Measurements from ENCODE around the gene SHB.

Gene SHB

DNA sequence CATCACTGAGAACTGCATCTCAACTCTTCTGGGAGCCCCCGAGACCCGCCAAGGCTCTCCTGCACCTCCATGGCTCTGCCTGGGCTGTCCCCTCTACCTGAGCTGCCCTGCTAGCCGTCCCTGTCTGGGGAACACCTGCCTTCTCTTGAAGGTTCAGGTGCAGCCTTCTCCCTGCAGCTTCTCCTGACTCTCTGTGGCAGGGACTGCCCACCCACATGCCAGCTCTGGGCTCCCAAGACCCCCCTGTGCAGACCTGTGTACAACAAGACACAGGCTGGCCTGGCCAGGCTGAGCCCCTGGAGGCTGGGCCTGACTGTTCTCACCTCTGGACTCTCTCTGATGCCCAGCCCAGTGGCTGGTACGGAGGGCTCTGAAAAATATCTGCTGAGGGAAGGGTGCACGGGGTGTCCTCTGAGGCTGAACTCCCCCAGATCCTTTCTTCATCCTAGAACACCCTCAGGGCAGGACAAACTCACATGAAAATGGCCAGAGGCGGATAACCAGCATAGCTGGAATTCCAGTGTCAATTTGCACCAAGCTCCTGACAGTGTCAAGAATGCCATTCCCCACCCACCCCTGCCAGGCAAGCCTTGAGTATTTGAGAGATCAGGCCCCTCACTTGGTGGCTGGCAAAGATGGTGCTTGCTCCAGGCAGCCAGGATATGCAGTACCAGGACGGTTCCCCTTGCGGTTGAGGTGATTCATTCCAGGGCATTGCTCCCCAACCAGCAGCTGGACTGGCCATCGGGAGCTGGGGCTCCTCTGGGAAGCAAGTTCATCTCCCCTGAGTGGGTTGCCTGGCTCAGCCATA, 124.2 kb downstream of the SHB start:
- DNase-seq, result no peak

DNA sequence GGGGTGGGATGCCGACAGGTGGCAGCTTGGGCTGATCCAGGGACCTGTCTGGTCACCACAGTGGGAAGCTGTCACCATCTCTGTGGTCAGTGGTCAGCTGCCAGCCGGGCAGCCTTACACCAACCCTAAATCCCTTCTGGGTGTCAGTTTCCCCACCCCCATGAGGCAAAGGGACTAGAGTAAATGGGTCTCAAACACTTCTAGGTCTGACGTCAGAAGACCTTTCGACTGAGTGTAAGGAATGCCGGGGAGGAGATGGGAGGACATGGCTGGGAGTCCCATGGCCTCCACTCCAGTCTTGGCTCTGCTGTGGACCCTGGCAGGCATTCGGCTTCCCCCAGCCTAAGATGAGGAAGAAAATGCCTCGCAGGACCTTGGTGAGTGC, 124.8 kb downstream of the SHB start:
- no peak for DNase-seq

DNA sequence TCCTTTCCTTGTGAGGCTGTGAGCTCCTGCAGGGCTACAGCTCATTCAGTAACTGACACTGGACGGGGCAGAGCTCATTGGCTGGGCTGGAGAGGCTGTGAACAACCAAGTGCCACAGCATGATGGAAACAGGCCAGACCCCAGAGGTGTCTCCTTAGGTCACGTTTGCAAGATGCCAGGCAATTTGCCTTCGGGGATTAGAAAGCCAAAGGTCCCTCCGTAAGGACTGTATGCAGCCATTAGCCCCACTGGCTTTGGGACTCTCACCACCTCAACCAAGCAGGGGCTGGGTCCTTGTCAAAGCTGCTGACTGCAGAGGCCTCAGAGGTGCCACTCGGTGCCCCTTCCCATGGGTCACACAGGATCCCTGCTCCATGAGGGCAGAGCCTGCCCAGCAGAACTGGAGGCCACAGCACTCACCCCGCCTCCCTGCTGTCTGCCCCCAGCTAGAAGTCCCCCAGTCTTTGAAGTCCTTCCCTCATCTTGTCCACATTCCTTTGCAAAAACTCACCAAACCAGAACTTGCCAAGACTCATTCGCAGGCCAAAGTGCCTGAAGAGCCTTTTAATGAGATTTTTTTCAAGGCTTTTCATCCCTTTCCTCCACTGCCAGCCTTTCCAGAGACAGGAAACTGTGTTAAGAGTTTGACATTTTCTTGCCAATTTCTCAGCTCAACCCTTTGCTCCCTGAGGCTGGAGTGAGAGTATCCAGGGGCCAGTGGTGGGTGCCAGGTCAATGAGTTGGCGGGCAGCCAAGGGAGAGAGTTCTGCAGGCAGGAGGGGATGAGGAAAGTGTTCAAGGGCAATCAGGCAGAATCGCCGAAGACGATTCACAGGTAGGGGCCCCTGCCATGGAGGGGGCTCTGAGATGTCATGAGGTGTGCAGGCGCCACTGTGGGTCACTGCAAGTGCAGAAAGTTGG, 125.4 kb downstream of the SHB start:
- no peak for DNase-seq

DNA sequence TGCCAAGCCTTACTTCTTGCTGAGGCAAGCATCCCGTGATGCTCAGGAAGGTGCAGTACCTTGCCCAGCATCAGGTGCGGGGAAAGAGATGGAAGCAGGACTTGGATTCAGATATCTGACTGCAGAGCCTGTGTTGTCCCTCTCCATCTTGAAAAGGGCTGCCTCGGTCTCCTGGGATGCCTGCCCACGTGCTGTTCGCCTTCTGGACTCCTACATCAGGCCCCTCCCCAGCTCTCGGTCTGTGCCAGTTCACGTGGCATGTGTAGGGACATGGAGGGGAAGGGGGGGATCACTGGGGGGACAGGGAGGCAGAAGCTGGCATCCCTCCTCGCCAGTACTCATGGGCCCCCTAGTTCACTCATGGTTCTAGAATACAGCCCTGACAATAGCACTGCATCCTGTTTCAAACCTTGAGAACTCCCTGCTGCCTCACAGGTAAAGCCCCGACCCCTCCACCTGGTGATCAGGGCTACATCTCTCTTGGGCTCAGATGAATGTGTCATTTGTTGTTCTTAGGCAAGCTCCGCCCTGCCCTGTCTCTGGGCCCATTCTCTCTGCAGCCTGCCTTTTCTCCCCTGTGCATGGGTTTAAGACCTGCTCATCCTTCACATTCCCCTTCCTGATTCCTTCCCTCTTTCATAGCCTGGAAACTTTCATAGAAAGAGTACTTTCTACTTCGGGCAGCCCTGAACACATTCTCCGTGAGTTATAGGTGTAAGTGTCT, 126.2 kb downstream of the SHB start:
- no peak for DNase-seq

DNA sequence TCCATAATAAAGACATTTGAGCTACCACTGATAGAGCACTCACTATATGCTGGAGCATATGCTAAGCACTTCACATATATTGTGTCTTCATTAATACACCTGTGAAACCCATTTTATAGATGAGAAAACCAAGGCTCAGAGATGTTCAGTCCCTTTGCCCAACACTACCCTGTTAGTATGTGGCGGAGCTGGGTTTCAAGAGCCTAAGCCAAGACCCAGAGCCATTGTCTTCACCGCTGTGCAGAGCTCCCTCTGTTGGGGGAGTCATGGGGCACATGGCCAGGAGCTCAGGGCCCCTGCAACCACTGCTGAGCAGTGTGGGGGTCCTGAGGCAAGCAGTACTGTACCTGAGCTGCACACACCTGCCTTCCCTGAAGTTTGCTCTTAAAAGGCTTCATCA, 127.8 kb downstream of the SHB start:
- DNase-seq, result no peak

DNA sequence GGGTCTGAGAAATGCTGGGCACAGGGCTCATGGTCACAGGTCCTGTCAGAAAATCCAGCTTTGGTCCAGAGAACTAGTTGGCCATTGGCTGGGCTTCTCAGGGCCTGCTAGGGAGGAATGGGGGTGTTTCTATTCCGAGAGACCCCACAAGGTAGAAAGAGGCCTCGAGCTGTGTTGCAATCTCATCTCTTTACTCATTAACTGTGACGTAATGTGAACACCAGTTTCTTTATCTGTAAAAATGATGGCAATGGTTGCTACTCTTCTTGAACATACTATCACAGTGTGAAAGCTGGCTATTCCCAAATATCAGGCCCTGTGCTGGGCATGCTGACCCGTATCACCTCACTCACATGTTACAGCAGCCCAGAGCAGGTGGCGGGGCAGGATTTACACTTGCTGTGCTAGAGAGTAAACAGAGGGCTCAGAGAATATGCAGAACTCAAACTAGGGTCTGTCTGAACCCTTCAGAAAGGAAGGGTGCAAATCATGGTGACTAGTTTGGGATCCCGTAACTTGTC, 129.4 kb downstream of the SHB start:
- DNase-seq, result no peak

DNA sequence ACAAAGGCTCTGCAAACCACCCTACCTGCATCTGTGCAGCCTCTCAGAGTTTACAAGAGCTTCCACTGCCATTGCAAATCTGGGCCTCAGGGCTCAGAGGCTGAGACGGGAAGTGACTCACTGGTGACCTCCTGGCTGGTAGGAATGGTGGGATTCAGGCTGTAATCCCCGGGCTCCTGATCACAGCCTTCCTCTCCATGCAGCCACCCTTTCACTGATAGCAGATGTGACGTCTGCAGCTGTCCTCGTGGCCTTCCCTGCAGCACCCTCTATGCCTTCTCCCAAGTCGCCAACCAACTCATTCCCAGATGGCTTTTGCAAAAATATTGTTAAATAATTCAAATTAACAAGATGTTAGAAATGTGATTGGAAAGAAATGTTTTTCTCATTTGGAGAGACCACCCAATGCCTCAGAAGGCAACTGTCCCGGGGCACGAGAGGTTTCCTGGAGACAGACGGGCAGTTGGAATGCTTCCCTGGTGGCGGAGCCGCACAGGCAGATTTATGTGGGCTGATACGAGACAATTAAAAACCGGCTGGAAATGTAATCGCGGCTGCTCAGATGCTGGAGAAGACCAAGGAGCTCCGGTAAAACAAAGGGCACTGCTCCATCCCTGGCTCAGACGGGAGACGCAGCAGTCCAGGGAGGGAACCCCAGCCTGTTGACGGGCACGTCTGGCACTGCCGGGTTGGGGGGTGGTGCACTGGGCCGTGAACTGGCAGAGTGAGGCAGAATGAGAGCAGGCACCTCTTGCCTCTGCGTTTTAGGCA, 130.7 kb downstream of the SHB start:
- no peak for DNase-seq

DNA sequence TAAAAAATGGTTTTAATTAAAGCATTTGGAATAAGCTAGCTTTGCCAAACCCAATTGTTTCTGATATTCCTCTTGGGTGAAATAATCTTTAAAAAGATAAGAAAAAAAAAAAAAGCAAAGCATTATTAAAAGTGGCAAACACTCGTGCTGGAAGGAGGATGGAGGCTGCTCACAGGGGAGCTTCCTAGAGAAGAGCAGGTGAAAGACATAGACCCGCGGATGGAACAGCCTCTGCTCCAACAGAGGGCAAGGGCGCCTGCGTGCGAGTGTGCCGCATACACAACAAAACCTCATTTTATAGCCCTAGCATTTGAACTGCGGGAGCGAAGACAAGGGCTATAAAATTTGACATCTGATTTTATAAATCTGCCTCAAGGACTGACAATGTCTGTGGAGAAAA, 131.7 kb downstream of the SHB start:
- no peak for DNase-seq

DNA sequence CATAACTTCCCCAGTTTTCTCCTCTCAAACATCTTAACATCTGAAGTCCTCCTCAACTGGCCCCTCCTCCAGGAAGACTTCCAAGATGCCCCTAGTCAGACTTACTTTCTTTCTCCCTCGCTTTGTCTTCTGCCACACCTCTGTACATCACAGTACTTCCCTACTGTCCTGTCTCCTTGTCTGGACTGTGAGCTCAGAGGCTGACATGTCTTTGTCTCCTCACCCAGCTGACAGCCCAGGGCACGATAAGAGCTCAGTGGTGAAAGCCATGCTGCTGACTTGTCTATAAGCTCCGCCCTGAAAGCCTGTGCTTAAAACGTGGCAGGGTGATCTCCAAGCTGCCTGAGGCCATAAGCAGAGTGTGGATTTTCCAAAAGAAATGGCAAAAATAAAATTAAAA, 132.1 kb downstream of the SHB start:
- DNase-seq, result no peak

DNA sequence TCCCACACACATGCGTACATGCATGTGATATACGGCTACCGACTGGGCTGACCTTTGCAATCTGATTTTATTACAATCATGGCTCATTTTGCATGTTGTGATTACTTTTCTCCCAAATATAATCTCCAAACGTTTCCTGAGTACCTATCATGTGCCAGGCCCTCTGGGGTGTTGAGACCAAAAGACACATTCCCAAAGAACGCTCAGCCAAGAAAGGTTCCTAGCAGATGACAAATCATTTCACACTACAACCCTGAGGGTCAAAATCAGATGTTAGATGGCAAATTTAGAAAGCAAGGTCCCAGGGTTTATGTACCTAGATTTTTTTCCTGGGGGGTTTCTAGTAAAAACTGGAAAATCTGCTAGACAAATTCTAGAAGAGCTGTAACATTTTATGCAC, 132.7 kb downstream of the SHB start:
- DNase-seq, result no peak

DNA sequence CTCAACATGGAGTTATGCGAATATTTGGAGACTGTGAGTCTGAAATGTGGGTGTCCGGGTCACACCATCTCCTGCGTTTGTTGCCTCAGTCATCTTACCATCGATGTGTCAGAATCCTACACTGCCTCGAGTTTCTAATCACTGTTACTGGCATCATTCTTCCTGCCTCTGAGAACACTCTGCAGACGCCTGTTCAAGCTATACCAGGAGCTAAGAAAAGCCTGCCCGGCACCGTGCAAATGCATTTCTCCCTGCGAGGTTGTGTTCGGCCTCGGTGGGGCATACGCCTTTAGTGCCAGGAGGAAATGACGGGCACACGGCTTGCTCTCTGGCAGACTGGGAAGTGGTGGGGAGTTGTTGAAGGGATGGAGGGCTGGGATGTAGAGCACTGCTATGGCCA, 133.9 kb downstream of the SHB start:
- no peak for DNase-seq

DNA sequence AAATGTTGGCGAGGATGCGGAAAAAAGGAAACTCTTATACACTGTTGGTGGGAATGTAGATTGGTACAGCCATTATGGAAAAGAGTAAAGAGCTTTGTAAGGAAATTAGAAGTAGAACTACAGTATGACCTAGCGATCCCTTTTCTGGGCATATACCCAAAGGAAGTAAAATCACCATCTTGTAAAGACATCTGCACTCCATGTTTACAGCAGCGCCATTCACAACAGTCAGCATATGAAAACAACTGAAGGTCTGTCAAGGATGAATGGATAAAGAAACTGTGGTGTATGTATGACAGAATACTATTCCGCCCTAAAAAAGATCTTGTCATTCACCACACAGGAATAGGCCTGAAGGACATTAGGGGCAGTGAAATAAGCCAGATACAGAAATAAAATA, 137.4 kb downstream of the SHB start:
- DNase-seq, result no peak

DNA sequence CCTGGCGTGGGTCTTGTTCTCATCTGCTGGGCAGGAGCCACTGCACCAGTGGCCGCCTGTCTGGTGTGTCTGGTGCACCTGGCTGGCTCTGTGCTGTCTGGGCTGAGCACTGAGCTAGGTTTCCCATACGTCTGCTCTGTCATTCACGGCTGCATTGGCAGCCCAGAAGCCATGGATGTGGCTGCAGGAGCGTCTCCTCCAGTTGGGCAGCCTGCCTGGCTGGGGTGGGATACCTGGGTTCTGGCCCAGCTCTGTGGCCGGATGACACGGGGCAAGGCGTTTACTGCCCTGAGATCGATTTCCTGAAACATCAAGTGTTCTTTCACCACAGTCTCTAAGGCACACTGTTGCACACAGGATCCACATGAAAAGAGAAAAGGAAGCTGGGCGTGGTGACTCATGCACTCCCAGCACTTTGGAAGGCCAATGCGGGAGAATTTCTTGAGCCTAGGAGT, 139.6 kb downstream of the SHB start:
- no peak for DNase-seq

DNA sequence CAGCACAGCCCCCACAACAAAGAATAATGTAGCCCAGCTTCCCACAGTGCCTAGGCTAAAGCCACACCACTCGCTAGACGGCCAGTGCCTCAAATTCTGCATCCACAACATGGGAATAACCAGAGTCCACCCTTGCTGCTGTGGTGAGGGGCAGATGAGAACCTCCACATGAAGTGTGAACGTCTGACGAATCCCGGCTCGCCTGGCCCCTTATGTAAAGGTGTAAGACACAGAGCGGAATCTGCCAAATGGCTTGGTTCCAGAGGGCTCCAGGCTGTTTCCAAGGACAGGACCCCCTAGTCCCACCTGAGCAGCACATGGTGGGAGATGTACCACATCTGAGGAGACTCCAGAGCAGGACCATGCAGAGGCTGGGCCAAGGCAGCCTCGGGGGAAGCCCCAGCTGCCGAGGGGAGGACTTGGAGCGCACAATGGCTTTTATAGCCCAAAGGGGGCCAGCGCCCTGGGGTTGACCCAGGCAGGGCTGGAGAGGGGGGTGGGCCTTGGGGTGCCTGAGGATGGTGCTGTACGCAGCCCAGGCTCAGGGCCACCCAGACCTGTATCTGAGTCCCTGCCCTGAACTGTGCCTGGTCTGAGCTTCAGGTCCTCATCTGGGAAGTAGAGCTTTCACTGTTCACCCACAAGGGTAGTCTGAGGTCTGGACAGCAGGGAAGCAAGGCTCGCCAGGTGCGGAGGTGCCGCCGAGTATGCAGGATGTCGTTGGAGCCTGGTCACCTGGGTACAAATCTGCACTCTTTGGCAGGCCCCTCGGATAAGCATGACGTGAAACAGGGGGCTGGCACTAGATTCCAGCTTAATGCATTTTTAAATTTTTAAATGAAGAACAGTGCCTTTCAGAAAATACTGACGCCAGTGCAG, 140.2 kb downstream of the SHB start:
- DNase-seq, result no peak

DNA sequence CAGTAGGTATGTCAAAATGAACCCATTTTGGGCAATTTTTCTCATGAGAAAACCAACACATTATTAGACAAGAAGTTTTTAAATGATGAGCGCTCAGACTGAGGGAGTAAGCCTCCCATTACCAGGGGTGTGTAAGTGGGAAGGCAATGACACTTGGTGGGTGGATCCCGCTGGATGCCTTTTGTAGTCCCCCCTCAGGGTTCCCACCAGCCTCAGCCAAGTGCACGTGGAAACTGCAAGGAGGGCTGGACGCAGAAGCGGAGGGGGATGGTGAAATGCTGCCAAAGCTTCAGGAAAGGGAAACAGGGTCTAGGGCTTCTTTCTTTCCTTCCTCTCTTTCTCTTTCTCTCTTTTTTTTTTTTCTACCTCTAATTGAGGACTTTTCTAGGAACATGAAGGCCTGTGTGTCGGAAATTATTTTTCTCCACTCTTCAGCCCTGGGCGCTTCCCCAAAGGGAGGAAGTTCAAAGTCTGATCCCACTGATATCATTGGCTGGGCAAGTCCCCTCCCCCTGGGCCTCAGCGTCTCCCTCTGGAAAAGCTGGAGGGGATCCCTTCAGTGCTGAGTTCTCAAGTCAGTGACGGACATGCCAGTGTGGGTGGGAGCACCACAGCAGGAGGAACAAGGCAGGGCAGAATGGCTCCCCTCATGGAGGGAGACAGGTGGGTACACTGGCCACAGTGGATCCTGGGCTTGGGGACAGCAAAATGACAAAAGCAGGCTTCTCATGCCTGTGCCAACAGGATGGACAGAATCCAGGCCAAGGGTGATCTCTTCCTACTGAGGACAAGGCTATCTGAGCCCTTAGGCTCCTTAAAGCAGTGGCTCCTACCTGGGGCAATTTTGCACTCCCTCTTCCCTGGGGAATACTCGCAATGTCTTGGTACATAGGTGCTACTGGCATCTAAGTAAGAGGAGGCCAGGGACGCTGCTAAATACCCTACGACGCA, 141.2 kb downstream of the SHB start:
- DNase-seq, result no peak

DNA sequence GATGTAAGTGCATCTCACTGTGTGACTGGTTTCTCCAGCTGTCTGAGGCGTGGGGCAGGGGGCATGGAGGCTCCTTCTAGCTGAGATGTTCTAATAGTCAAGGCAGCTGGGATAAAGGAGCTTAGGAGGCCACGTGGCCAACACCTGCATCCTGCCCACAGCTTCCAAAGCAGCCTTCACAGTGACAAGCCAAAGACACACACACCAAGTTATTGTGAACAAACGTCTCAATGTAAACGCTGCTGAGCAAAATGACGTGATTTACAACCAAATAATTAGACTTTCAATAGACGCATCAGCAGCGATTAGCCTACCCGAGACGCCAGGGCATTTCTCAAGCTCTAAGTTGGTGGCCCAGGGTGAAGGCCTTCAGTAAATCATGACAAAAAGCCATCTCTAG, 141.9 kb downstream of the SHB start:
- DNase-seq, result peak in 1 of 2 experiments; percentile 23

DNA sequence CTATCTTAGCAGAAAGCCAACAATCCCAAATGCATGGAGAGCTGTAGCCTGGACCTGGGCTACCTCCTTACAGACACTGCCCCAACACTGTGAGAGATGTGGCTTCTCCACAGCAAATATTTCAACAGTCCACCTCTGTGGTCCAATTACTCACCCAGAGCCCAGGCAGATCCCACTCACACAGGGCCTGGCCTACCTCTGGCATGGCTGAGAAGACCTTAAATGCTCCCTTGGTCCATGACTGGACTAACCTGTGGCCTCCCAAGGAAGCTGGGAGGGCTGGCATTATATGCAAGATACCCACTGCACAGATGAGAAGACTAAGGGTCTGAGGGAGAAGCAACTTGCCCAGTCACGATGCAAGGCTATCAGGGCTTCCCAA, 142.3 kb downstream of the SHB start:
- no peak for DNase-seq

DNA sequence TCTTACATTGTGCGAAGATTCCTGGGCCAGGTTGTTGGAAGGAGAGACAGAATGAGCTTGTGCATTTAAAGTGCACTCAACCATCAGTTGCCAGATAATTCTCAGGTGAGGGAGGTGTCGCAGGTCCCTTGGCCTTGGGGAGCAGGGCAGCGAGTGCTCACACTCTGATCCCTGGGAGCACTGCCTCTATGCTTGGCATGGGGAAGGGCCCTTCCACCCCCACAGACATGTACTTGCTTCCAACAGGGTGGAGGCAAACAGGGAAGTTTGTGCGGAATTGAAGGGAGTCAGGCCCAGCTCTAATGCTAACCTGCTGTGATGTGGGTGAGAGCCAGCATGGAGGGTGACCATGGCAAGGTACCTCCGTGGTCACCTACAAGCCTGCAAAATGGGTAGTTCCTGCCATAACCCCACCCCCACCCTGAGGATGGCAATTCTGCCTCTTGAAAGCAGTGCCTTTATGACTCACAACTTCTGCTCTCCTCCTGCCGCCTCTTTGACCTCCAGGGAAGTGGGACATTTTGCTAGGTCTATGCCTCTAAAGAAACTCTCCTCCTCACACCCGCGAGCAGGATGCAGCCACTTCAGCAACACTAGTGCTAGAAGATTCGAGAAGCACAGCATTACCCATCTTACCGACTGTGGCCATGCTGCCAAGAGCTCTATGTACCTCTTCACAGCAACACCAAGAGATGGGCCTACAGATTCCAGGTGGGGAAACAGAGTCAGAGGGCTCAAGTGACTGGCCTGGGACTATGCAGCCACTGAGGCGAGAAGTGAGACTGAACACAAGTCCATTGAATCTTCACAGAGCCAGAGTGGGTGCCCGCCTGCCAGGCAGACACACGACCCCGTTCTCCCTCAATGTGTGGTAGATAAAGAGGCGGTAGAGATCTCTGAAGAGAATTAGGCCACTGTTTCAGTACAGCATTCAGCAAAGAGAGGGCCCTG, 143.0 kb downstream of the SHB start:
- DNase-seq, result no peak

DNA sequence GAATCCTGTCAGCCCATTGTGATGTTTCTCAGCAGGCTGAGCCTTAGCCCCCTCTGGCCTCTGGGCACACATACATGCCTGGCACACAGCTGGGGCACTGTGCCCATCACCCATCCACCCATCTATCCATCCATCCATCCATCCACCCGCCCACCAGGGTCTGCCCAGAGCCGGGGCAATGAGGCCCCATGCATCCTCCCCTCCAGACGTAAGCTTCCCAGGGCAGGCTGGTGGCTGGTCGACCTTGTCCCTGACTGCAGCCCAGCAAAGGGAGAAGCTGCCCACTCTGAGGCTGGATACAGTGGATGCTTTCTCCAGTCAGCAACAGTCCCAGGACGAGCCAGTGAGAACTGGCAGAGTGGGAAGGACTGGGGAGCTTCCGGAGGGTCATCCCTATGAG, 144.0 kb downstream of the SHB start:
- DNase-seq, result no peak

All from NCI-H1930 (cell line).